Stomach (tissue), 4 donors: ENCODE results near the gene CELSR1.

Experiments
- CTCF ChIP-seq, 7 experiments: fragments of 450-650 bp in 4 of 7; fragments of 200-600 bp in 3 of 7; sonication (generic) in 3 of 7; IDR thresholded peaks; one replicate each; pipeline ENCODE4 v1.5.1; 2016 to 2019; ENCODE audit warnings: antibody characterized with exemption in 7 of 7, control low read depth in 2 of 7, mild to moderate bottlenecking in 1 of 7
- EP300 ChIP-seq: sonication (generic); formaldehyde crosslinking; IDR thresholded peaks from one replicate; pipeline ENCODE4 v1.6.1; 2017; ENCODE audit warnings: antibody characterized with exemption
- POLR2A ChIP-seq, 4 donors: fragments of 450-650 bp; IDR thresholded peaks; one replicate each; pipeline ENCODE4 v1.6.1; 2016; ENCODE audit warnings: antibody characterized with exemption in 4 of 4, control low read depth in 2 of 4, mild to moderate bottlenecking in 1 of 4, moderate library complexity in 1 of 4
- POLR2AphosphoS5 ChIP-seq, 3 donors: sonication (generic); formaldehyde crosslinking; IDR thresholded peaks; one replicate each; pipeline ENCODE4 v1.6.1; 2016; ENCODE audit warnings: antibody characterized with exemption in 3 of 3

- no peak for TF ChIP-seq CTCF (IDR thresholded peaks at IDR 0.05)
- TF ChIP-seq EP300 = no peak
- TF ChIP-seq POLR2A (IDR thresholded peaks at IDR 0.05) = no peak
- TF ChIP-seq POLR2AphosphoS5 (IDR thresholded peaks at IDR 0.05) = no peak
These were observed 145.8 kb downstream of the CELSR1 start for GRCh38 chr22:46391486-46392136.
